Colonic mucosa (tissue), 4 donors: ENCODE data around the gene FAM114A2. TPM values are rescaled to one million over a fixed set of nuclear protein-coding genes. Genes with fewer than 3 reads are reported as not detected.

ENCODE experiments used
- DNase-seq: peaks from one replicate; pipeline ENCODE4 v3.0.0-alpha.2; 2020
- H3K27ac ChIP-seq: fragments of 200-600 bp; one replicate; pipeline ENCODE4 v1.8.0; 2021
- H3K27me3 ChIP-seq: fragments of 200-600 bp; one replicate; pipeline ENCODE4 v1.8.0; 2021
- H3K36me3 ChIP-seq: fragments of 200-600 bp; one replicate; pipeline ENCODE4 v1.8.0; 2021
- H3K4me1 ChIP-seq: fragments of 200-600 bp; one replicate; pipeline ENCODE4 v1.8.0; 2021; ENCODE audit warnings: mild to moderate bottlenecking
- H3K4me3 ChIP-seq: fragments of 200-600 bp; one replicate; pipeline ENCODE4 v1.8.0; 2021
- H3K9ac ChIP-seq, 2 donors: one replicate each; pipeline ENCODE4 v1.7.0; 2013; ENCODE audit warnings: control low read depth in 2 of 2, low read depth in 2 of 2, low read length in 2 of 2
- H3K9me3 ChIP-seq: fragments of 200-600 bp; one replicate; pipeline ENCODE4 v1.8.0; 2021
- intact Hi-C: fragments of 100-400 bp; cut with DNase I; formaldehyde crosslinking; loops from one replicate; pipeline ENCODE4 v1.14.1; 2022
- total RNA-seq, 2 donors: library from RNA; stranded (reverse); fragmentation: NEBNext Ultra II Directional in 1 of 2; extraction: Animal tissue kit (Norgen Biotek cat#: 25700) in 1 of 2; gene quantifications; one replicate each; pipeline ENCODE4 v1.2.1, GENCODE V29; 2021
- TF ChIP-seq, protein P1 (sequence below): fragments of 200-600 bp; IDR thresholded peaks from one replicate; pipeline ENCODE4 v1.8.0; 2022; ENCODE audit warnings: antibody characterized with exemption, mild to moderate bottlenecking
- donor health status: healthy.
- donor health status: DM: no; HTN: no; CAD: no.
- donor health status: DM: no; HTN: no; CAD: no.

The FAM114A2 gene
- total RNA-seq, 2 donors from 2014 or later, result 15.8 to 16.0 TPM

DNA sequence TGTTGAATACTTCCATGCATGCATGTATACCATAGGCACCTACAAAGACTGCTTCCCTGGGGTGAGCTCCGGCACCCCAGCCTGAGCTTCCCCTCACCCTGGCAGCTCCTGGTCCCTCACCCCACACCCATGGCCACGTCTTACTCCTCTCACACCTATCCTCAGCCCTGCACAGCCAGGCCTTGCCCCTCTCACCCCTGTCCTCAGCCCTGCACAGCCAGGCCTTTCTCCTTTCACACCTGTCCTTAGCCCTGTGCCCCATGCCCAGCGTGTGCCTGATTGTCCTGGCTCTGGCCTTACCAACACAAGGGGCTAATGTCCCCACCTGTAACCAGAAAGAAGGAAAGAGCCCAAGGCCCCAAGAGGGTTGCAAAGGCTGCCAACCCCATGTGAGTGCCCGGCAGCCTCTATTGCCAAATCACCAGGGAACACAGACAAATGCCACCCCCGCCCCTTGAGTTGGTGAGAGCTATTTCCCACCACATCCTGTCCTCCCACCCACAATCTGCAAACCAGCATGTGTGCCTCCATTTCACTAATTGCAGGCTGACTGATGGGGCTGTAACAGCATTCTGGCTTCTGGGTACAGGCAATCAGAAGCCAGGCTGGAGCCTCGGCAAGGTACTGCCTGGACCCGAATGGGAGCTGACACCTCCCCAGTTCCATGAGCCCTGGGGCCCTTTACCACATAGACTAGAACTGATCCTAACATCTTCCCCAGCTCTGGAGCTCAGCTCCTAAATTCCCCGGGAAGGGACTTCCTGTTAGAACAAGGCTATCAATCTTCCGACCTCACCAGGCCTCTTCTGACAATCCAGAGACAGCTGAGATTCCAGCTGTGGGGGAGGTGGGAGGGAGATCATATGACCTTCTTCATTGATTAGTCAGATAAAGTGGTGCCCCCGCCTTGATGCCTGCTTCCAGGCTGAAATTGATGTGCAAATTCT is 78.2 kb downstream of the FAM114A2 start:
- intact Hi-C loops, result no loop called here
- H3K4me3 ChIP-seq, result no peak overlapping the region
- H3K27ac ChIP-seq, result no peak overlapping the region
- DNase-seq, result no peak
- H3K27me3 ChIP-seq, result no peaks in the 10 kb centered on the region
- H3K9ac ChIP-seq, result no peak overlapping the region
- TF ChIP-seq, protein P1, sequence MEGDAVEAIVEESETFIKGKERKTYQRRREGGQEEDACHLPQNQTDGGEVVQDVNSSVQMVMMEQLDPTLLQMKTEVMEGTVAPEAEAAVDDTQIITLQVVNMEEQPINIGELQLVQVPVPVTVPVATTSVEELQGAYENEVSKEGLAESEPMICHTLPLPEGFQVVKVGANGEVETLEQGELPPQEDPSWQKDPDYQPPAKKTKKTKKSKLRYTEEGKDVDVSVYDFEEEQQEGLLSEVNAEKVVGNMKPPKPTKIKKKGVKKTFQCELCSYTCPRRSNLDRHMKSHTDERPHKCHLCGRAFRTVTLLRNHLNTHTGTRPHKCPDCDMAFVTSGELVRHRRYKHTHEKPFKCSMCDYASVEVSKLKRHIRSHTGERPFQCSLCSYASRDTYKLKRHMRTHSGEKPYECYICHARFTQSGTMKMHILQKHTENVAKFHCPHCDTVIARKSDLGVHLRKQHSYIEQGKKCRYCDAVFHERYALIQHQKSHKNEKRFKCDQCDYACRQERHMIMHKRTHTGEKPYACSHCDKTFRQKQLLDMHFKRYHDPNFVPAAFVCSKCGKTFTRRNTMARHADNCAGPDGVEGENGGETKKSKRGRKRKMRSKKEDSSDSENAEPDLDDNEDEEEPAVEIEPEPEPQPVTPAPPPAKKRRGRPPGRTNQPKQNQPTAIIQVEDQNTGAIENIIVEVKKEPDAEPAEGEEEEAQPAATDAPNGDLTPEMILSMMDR, result no peak
- H3K4me1 ChIP-seq, result no peaks in the 10 kb centered on the region
- H3K36me3 ChIP-seq, result no peaks in the 10 kb centered on the region
- H3K9me3 ChIP-seq, result no peaks in the 10 kb centered on the region

DNA sequence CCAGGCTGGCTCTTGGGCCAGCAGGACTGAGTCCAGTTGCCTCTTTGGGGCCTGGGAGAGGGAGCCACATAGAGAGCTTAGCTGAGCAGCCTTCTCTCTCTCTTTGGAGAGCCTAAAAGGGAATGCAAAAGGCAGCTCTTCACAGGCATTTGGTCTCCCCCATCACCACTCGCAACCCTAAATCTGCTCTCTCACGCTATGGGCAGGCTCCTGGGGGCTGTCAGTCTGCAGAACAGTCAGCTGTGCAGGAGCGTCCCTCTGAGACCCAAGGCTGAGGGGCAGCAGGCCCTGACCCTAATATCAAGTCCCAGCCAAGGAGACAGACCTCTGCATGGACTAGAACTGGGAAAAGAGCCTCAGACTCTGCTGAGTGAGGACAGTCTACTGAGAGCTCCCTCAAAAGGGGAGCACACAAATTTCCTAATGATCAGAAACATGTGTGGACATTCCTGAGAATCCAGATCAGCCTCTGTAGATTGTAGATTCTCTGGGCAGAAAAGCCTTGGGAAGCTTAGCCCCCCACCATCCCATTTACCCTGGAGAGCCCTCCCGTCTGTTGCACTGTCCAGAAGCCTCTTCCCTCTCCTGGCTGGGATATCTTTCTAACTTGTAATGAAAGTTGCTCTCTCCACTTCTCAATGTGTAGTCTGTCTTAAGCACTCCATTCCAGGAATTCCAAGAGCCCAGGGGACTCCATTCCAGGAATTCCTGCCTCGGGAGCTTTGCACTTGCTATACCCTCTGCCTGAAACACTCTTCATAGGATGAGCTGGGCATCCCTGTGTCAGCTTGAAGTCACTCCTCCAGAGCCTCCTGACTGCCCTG is 79.4 kb downstream of the FAM114A2 start:
- intact Hi-C loops, result no loop called here
- DNase-seq, result no peak
- no peaks in the 10 kb centered on the region for H3K27me3 ChIP-seq
- no peaks in the 10 kb centered on the region for H3K9me3 ChIP-seq
- H3K36me3 ChIP-seq, result no peaks in the 10 kb centered on the region
- H3K27ac ChIP-seq, result no peak overlapping the region
- H3K4me1 ChIP-seq, result no peaks in the 10 kb centered on the region
- no peak overlapping the region for H3K9ac ChIP-seq
- TF ChIP-seq, protein P1, result no peak
- H3K4me3 ChIP-seq, result no peak overlapping the region

DNA sequence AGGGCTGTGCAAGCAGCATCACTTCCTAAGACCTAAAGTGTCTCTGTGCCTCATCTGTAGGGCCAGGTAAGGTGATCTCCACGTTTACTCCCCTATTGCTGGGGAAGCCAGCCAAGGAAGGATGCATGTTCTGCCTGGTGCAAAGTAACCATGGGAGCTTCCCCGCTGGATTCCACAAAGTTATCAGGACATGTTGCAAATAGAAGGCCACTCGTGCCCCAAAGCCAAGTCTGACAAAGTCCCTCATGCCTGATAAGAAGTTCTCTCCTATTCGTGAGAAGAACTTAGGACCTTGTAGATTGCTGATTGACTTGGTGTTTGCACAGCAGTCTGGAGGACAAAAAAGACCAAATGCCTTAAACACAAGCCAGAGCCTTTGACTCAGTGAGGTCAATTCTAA is 81.5 kb downstream of the FAM114A2 start:
- no peaks in the 10 kb centered on the region for H3K27me3 ChIP-seq
- H3K27ac ChIP-seq, result no peak overlapping the region
- H3K9ac ChIP-seq, result no peak overlapping the region
- intact Hi-C loops, result no loop called here
- H3K36me3 ChIP-seq, result no peaks in the 10 kb centered on the region
- DNase-seq, result no peak
- H3K9me3 ChIP-seq, result no peaks in the 10 kb centered on the region
- no peaks in the 10 kb centered on the region for H3K4me1 ChIP-seq
- TF ChIP-seq, protein P1, result no peak
- no peak overlapping the region for H3K4me3 ChIP-seq

DNA sequence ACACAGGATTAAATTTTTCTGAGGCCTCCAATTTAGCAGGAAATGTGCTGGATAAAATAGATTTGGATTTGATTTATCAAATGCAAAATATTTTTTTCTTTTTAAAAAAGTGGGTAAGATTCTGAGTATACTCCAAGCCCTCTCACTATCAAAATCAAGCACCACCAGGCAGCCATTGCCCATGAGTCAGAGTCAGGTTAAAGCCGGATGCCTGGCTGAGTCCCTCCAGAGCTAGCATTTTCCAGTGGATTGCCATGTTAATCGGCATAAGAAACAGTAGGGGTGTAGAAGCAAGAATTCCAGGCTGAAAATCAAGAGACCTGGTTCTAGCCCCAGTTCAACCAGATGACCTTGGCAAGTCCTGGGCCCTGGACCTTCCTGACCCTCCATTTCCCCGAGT is 85.3 kb downstream of the FAM114A2 start:
- Histone ChIP-seq H3K36me3 (no peaks in the 10 kb centered on the region), H3K4me3 (no peak overlapping the region), H3K27ac (no peak overlapping the region), H3K9me3 (no peaks in the 10 kb centered on the region), H3K9ac (no peak overlapping the region), H3K4me1 (no peaks in the 10 kb centered on the region), H3K27me3 (no peaks in the 10 kb centered on the region)
- intact Hi-C loops, result no loop called here
- TF ChIP-seq, protein P1, result no peak
- no peak for DNase-seq

DNA sequence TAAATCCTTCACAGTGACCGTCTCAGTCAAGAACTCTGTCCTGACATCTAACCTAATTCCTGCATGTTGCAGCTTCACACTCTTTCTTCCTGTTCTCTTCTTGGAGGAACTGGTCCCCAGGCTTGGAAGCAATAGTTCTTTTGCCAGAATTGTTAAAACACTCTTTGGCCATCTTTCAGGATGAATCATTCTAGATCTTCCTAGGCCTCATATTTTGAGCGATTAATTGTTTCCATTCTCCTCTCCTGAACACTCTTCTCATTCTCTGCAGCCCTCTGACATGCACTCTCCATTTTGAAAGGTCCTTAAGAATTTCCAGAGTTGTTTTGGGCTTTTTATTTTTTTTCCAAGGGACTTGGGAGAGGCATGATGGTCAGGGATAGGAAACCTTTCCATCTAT is 85.8 kb downstream of the FAM114A2 start:
- Histone ChIP-seq H3K4me3 (no peak overlapping the region), H3K9ac (no peak overlapping the region), H3K36me3 (no peaks in the 10 kb centered on the region), H3K9me3 (no peaks in the 10 kb centered on the region), H3K27me3 (no peaks in the 10 kb centered on the region), H3K4me1 (no peaks in the 10 kb centered on the region), H3K27ac (no peak overlapping the region)
- TF ChIP-seq, protein P1, result no peak
- no peak for DNase-seq
- intact Hi-C loops, result no loop called here
